Measurements from ENCODE around the gene MAN1A2.

The MAN1A2 gene

DNA sequence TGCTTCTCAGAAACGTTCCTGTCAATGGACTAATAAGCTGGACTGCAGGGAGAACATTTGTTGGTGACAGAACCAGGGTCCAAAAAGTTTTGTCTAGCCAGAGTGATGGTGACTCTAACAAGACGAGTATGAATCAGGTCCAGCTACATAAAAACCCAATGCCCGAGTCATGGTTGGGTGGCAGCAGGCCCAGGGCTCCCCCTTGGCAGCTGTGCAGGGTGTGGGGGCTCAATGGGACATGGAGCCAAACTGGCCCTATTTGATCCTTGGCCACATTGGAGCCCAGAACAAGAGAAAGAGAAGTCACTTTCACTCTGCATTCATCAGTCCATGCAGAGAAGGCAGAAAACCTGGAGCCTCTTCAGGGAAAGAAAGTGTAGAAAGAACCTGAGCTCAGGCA is 200.7 kb downstream of the MAN1A2 start:
- DNase-seq (ENCODE audit: low read depth), result no peak

DNA sequence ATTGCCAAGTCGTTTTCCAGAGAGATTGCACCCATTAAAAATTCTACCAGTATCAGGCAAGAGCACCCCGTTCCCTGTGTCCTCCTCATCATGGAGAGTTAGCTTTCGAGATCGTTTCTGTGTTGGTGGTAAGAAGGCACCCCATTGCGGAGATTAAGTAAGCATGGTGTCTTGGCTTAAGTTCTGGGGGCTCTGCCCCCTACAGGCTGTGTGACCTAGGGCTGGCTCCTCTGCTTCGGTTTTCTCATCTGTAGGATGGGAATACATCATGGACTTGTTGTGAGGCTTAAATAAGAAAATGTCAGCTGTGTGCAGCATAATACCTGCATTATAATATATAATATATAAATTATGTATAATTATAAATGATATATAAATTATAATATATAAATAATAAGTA is 201.8 kb downstream of the MAN1A2 start:
- H3K4me3 ChIP-seq (ENCODE audit: low read depth, low read length), result no peak overlapping the region
- no peak for DNase-seq (ENCODE audit: low read depth)

More for the DNA sequence above, 200.7 kb downstream of the MAN1A2 start:
- no peak overlapping the region for H3K4me3 ChIP-seq (ENCODE audit: low read depth, low read length)

DNA sequence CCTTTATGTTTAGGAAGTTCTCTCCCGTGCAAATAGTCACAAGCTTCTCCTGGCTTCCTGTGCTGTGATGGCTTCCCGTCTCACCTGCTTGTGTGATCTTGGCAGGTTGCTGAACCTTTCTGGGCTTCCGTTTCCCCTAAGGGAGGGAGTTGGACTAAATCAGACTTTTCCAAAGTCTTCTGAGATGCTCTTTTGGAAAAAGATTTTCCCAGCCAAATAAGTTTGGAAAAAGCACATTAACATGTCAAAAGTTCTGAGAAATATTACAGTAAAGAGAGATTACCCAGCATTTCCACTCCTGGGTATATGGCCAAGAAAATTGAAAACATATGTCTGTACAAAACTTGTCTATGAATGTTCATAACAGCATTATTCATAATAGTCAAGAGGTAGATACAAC is 202.6 kb downstream of the MAN1A2 start:
- no peak overlapping the region for H3K4me3 ChIP-seq (ENCODE audit: low read depth, low read length)
- no peak for DNase-seq (ENCODE audit: low read depth)

DNA sequence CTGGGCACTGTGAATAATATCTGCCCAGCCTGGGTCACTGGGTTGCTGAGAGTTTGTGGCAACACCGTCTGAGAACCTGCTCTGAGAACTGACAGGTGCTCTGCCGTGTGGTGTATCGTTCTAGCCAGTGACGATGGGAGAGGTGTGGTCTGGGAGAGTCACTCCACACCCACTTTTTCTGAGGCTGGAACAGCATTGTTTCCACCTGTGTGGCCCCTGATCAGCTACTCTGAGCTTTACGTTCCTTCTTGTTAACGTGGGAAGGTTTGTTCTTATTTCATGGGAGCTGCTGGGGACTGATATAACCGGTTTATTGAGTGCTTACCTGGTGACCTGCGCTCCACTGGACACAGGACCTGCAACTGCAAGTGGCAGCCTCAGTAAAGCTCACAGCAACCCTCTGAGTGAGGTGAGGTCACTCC is 203.8 kb downstream of the MAN1A2 start:
- DNase-seq (ENCODE audit: low read depth), result no peak
- no peak overlapping the region for H3K4me3 ChIP-seq (ENCODE audit: low read depth, low read length)

DNA sequence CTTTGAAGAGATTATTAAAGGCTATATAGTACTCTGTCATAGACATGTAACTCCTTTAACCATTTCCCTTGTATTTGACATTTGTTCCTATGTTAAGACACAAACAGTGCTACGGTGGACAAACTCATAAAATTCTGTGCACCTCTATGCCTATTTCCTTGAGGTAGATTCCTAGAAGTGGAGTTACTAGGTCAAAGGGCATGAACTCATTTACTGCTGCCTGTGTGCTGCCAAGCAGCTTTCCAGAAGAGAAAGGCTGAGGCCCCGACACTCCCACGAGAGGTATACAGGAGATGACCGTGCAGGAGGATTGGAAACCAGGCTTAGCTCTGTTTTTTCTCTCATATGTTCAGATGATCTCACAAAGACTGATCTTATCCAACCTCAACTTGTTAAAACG is 204.2 kb downstream of the MAN1A2 start:
- no peak overlapping the region for H3K4me3 ChIP-seq (ENCODE audit: low read depth, low read length)

DNA sequence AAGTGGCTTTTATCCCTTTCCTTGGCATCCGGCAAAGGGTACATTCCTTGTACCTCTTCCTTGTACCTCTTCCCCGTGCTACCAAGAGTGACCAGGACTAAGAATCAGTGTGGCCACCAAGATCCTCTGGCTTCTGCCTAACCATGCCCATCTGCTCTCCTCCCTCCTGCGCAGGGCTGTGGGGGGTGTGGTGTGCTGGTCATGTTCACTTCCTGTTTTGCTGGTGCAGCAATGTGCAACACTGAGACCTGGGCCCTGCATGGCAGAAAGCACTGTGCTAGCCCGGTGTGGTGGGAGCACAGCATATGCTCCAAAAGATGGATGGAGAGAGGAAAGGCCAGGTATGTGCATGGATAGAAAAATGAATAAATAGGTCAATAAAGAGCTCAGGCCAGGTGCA is 205.3 kb downstream of the MAN1A2 start:
- no peak for DNase-seq (ENCODE audit: low read depth)
- H3K4me3 ChIP-seq (ENCODE audit: low read depth, low read length), result no peak overlapping the region

More for the DNA sequence above, 204.2 kb downstream of the MAN1A2 start:
- no peak for DNase-seq (ENCODE audit: low read depth)

DNA sequence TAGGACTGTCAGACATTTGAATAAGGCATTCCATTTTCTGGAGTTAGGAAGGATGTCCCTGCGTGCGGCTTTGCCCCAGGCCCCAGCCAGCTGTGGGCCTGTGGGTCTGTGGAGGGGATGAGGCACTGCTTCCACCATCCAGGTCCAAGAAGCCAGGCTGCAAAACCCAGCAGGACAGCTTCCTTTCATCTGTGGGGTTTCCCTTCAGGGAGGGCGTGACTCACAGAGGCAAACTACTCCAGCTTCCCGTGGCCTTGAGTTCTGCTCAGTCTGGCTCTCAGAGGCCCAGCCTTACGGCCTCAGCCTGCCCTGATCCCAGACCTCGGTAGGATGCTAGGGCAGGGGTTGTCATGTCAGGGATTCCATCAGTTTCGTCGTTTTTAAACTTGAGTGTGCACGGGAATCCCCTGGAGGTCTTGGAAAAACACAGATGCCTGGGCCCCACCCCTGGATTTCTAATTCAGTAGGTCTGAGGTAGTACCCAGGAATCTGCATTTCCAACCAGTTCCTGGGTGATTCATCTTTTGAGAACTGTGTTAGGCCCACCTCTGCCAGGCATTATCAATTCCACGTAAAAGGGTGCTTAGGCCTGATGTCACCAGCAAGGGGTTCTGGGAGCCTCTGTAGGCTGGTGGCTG is 206.3 kb downstream of the MAN1A2 start:
- DNase-seq (ENCODE audit: low read depth), result no peak
- H3K4me3 ChIP-seq (ENCODE audit: low read depth, low read length), result no peak overlapping the region

DNA sequence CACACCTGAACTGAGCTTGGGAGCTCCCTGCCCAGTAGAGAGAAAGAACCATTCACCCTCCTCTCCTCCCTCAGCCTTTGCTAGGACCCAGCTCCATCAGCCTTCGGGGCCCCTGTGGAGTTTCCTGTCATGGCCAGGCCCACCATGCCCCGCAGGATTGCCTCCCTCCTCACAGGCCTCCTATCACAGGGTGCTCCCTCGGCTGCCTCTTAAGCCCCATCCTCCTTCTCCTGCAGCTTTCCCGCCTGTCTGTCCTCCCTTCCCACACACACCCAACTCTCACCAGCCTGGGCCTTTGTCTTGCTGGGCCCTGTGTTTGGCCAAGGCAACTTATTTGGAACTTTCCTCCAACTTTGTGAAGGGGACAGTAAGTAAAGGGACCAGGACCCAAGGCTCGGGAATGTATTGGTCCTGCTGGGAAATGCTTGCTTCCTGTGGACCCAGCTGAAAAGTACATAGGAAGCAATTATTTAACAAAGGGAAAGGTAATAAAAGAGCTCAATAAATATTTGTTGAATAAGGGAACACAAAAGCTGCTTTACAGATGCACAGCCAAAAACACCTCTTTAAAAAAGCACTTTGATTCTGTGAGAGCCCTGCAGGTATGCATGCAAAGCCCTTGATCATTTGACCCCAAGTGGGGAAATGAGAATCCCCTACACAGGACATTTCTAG is 207.0 kb downstream of the MAN1A2 start:
- H3K4me3 ChIP-seq (ENCODE audit: low read depth, low read length), result no peak overlapping the region
- DNase-seq (ENCODE audit: low read depth), result no peak

DNA sequence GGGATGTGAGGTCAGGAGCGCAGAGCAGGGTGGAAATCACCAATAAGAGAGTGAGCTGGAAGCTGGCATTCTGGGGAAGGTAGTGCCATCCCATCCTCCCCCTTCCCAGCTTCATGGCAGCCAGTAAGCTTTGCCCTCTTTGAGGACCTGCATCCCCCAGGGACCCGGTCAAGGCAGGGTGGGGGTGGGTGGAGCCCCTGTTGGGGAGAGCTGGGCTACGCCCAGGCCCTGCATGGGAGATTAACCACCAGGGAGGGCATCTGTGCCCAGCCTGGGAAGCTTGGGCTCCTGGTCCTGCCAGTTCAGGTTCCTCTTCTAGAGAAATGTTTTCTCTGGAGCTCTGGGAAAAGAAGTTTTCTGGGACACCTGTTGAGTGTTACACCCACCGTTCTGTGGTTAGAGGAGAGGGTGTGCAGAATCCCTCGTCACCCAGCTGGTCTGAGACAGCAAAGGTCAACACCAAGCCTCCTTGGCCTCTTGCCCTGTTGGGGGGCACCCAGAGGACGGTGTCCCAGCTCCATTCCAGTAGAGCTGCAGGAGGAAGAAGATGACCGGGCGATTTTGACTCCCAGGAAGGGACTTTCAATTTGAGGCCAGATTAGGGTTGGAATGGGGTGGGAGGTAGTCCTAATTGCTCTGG is 208.5 kb downstream of the MAN1A2 start:
- no peak overlapping the region for H3K4me3 ChIP-seq (ENCODE audit: low read depth, low read length)
- no peak for DNase-seq (ENCODE audit: low read depth)

DNA sequence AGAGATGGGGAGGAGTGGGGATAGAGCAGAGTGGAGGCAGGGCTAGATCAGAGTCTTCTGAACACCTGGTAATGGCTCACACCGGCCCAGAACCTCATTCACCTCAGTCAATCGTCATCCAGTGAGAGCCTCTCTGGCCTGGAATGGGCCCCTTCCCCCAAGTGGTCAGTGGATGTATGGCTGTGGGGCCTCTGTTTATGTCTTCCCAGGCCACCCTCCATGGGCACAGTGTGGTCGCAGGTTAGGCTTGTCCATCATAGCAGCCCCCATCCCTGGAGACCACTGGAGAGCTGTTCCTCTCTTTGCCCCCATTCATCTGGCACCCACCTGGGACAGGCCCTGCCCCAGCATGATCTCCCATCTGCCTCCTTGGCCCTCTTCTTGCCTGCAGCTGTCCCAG is 209.0 kb downstream of the MAN1A2 start:
- no peak overlapping the region for H3K4me3 ChIP-seq (ENCODE audit: low read depth, low read length)
- DNase-seq (ENCODE audit: low read depth), result no peak

DNA sequence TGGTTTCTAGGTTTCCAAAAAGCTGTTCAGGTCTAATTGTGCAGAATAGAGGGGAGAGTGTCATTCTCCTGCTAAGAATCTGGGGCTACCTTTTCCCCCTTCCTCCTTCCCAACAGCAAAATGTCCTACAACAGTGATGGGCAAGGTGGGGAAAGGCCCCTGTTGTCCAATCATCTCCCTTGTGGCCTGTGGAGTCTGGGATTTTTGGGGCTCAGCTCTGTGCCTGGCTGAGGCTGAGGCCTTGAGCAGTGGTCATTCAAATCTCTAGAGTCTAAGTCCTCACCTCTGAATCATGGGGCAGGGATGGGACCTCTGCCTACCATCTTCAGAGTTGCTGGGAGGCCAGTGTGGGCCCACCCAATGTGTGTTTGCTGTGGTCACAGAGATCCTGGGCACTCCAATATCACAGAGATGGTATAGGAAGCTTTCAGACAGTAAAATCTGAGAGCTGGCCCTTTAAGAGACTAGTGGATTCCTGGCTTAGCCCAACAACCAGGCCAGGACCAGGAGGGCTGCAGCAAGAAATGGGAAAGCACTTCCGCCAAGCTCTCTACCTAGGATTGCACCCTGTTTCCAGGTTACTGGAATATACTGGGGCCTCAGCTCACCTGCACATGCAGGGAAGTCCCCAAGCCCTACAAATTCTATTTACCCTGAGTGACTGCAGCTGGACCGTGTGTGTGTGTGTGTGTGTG is 210.1 kb downstream of the MAN1A2 start:
- H3K4me3 ChIP-seq (ENCODE audit: low read depth, low read length), result no peak overlapping the region
- DNase-seq (ENCODE audit: low read depth), result no peak

DNA sequence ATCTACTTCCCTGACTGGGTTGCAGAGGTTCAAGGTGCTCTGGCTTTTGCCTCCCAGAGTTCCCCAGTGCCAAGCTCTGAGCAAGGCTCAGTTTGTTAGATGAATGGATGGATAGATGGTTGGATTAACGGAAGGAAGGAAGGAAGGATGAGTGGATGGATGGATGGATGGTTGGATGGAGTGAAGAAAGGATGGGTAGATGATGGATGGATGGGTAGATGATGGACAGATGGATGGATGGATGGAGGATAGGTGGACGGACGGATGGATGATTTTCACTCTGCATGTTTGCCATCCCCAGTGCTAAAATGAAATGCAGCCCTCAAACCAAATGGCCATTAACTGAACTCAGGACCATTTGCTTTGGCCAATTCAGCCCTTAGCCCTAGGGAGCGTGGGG is 211.2 kb downstream of the MAN1A2 start:
- DNase-seq (ENCODE audit: low read depth), result no peak
- no peak overlapping the region for H3K4me3 ChIP-seq (ENCODE audit: low read depth, low read length)
